HEK293 (cell line): ENCODE results near the gene QRFPR.

Experiments used
- HOXA7 ChIP-seq: sonication (generic); formaldehyde crosslinking; IDR thresholded peaks from 2 replicates; pipeline ENCODE4 v1.8.1; 2022; ENCODE audit warnings: missing genetic modification reagents, borderline replicate concordance
- KLF8 ChIP-seq: fragments of 450-650 bp; formaldehyde crosslinking; IDR thresholded peaks from 2 replicates; pipeline ENCODE4 v1.5.1; 2016; ENCODE audit warnings: missing biosample characterization, missing genetic modification characterization
- KLF9 ChIP-seq: fragments of 450-650 bp; formaldehyde crosslinking; IDR thresholded peaks from 2 replicates; pipeline ENCODE4 v1.5.1; 2016; ENCODE audit warnings: missing biosample characterization, missing genetic modification characterization, low read depth
- SCRT1 ChIP-seq: fragments of 450-650 bp; formaldehyde crosslinking; IDR thresholded peaks from 2 replicates; pipeline ENCODE4 v1.5.1; 2016; ENCODE audit warnings: missing biosample characterization, missing genetic modification characterization, borderline replicate concordance
- SETDB1 ChIP-seq: IDR thresholded peaks from one replicate; pipeline ENCODE4 v1.6.1; 2017; ENCODE audit warnings: mild to moderate bottlenecking, low read length, moderate library complexity, mixed read lengths; ENCODE audit not compliant: insufficient read length
- ZBTB21 ChIP-seq: fragments of 450-650 bp; formaldehyde crosslinking; IDR thresholded peaks from 2 replicates; pipeline ENCODE4 v1.5.1; 2017; ENCODE audit warnings: missing biosample characterization, missing genetic modification characterization
- ZBTB7A ChIP-seq: fragments of 450-650 bp; formaldehyde crosslinking; IDR thresholded peaks from 2 replicates; pipeline ENCODE4 v1.5.1; 2016; ENCODE audit warnings: low read depth, missing biosample characterization, missing genetic modification characterization
- ZIC2 ChIP-seq: fragments of 450-650 bp; formaldehyde crosslinking; IDR thresholded peaks from 2 replicates; pipeline ENCODE4 v1.5.1; 2016; ENCODE audit warnings: missing biosample characterization, missing genetic modification characterization
- ZNF174 ChIP-seq: fragments of 450-650 bp; formaldehyde crosslinking; IDR thresholded peaks from 2 replicates; pipeline ENCODE4 v1.5.0; 2017; ENCODE audit warnings: missing biosample characterization, mild to moderate bottlenecking, missing genetic modification characterization
- ZNF830 ChIP-seq: fragments of 450-650 bp; IDR thresholded peaks from 2 replicates; pipeline ENCODE4 v1.5.0; 2018; ENCODE audit warnings: missing biosample characterization, missing genetic modification characterization, low read depth, mild to moderate bottlenecking, moderate library complexity
- TF ChIP-seq, protein P1 (sequence below): fragments of 450-650 bp; formaldehyde crosslinking; IDR thresholded peaks from 2 replicates; pipeline ENCODE4 v1.5.1; 2016; ENCODE audit warnings: missing biosample characterization, missing genetic modification characterization
- TF ChIP-seq, protein P2 (sequence below): fragments of 450-650 bp; formaldehyde crosslinking; IDR thresholded peaks from 2 replicates; pipeline ENCODE4 v1.5.1; 2016; ENCODE audit warnings: missing biosample characterization, missing genetic modification characterization

- TF ChIP-seq KLF9 (tag by site-specific recombination) = no peak
- TF ChIP-seq, protein P1, sequence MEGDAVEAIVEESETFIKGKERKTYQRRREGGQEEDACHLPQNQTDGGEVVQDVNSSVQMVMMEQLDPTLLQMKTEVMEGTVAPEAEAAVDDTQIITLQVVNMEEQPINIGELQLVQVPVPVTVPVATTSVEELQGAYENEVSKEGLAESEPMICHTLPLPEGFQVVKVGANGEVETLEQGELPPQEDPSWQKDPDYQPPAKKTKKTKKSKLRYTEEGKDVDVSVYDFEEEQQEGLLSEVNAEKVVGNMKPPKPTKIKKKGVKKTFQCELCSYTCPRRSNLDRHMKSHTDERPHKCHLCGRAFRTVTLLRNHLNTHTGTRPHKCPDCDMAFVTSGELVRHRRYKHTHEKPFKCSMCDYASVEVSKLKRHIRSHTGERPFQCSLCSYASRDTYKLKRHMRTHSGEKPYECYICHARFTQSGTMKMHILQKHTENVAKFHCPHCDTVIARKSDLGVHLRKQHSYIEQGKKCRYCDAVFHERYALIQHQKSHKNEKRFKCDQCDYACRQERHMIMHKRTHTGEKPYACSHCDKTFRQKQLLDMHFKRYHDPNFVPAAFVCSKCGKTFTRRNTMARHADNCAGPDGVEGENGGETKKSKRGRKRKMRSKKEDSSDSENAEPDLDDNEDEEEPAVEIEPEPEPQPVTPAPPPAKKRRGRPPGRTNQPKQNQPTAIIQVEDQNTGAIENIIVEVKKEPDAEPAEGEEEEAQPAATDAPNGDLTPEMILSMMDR (tag by site-specific recombination) = no peak
- TF ChIP-seq KLF8 (tag by site-specific recombination) = no peak
- TF ChIP-seq ZBTB21 = no peak
- no peak for TF ChIP-seq HOXA7 (CRISPR knock-in tag)
- TF ChIP-seq SETDB1 = no peak
- TF ChIP-seq ZBTB7A = no peak
- TF ChIP-seq ZNF830 (tag by site-specific recombination) = no peak
- TF ChIP-seq, protein P2, sequence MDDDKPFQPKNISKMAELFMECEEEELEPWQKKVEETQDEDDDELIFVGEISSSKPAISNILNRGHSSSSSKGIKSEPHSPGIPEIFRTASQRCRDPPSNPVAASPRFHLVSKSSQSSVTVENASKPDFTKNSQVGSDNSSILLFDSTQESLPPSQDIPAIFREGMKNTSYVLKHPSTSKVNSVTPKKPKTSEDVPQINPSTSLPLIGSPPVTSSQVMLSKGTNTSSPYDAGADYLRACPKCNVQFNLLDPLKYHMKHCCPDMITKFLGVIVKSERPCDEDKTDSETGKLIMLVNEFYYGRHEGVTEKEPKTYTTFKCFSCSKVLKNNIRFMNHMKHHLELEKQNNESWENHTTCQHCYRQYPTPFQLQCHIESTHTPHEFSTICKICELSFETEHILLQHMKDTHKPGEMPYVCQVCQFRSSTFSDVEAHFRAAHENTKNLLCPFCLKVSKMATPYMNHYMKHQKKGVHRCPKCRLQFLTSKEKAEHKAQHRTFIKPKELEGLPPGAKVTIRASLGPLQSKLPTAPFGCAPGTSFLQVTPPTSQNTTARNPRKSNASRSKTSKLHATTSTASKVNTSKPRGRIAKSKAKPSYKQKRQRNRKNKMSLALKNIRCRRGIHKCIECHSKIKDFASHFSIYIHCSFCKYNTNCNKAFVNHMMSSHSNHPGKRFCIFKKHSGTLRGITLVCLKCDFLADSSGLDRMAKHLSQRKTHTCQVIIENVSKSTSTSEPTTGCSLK = no peak
- TF ChIP-seq ZNF174 (tag by site-specific recombination) = no peak
- no peak for TF ChIP-seq ZIC2 (tag by site-specific recombination)
- TF ChIP-seq SCRT1 (tag by site-specific recombination) = no peak
Measured at GRCh38 chr4:121308328-121308663, 72.5 kb downstream of the QRFPR start.
